D341Med (cell line): ENCODE measurements around the gene SPEN.
"Not testable (repeated sequence)": the region's sequence is repeated elsewhere in the genome, so short reads cannot be mapped to it uniquely, and the experiment has no call there.

ENCODE experiments used
- DNase-seq: peaks from one replicate; pipeline ENCODE4 v3.0.0; 2012; ENCODE audit warnings: low spot score

Gene SPEN

DNA sequence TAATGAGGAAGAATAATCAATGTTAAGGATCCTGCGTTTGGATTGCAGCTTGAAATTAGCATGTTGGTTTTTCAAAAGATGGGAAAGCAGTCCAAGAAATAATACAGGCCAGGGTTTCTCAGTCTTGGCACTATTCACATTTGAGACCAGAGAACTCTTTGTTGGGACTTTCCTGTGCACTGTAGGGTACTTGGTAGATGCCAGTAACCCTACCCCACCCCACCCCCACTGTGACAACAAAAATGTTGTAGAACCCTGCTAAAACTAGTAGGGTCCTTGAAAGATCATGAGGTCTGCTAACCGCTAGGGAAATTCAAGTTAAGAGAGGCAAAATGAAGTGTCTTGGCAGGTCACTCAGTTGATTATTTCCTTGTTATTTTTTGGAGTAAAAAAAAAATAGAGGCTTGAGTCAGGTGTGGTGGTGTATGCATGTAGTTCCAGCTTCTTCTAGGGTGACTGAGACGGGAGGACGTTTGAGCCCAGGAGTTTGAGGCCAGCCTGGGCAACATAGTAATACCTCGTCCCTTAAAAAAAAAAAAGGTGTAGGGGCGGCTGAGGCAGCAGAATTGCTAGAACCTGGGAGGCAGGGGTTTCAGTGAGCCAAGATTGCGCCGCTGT is 53.3 kb downstream of the SPEN start:
- no peak for DNase-seq

DNA sequence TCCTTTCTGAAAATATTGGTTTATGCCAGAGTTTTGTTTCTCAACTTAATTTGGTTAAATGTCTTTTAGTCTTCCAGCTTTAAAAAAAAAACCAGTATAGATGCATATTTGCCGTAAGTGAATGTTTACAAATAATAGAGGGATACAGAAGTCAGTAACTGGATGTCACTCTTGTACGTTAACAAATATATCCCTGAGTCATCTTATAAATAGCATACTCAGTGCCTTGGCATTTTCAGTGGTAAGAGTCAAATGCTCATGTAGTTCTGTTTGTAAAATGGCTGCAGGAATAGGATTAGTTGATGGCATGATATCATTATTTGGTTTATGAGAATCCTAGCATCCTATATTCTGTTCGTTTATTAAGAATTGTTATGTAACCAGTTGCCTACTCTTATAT is 55.4 kb downstream of the SPEN start:
- DNase-seq, result no peak

- DNase-seq, result no peak
Observed at GRCh38 chr1:15908597-15908996, 61.1 kb downstream of the SPEN start.

- no peak for DNase-seq
Observed at GRCh38 chr1:15911141-15911540, 63.6 kb downstream of the SPEN start.

DNA sequence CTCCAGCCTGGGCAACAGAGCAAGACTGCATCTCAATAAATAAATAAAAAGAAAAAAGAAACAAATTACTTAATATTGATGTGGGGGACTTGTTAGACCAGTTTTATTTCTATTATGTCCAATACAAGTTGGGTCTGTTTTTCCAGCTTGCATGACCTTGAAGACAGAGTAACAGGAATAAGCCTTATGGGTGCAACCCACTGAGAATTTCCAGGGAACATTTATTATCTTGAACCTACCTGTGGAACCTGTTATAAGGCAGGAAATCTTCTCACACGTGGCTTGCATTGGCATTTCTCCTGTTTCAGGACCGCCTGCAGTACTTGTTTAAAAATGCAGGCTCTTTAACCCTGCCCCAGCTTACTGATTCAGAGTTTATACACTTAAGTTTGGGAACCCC is 64.4 kb downstream of the SPEN start:
- no peak for DNase-seq

DNA sequence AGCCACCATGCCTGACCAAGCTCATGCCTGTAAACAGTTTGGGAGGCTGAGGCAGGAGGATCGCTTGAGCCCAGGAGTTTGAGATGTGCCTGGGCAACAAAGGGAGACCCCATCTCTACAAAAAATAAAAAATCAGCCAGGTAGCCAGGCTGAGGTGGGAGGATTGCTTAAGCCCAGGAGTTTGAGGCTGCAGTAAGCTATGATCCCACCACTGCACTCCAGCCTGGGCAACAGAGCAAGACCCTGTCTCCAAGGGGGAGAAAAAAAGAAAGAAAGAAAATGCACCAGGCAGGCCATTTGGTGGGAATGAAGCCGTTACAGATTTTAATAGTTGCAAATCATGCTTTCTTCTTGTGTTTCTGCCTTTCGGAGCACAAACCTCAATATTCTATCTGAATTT is 66.1 kb downstream of the SPEN start:
- not testable (repeated sequence) for DNase-seq

DNA sequence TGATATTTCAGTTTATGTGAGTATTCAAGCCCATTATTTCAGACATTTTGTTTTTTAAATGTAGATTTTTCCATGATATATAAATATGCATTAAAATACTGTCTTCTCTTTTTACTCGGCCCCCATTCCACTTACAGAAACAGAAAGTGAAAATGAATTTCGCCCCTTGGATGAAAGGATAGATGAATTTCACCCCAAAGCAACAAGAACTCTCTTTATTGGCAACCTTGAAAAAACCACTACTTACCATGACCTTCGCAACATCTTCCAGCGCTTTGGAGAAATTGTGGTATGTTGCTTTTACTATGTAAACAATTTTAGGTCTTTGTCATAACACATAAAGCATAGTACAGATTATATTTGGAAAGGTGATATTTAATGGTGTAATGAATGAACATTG is 68.5 kb downstream of the SPEN start:
- DNase-seq, result no peak

- DNase-seq, result no peak
Observed at GRCh38 chr1:15916417-15916816, 68.9 kb downstream of the SPEN start.

DNA sequence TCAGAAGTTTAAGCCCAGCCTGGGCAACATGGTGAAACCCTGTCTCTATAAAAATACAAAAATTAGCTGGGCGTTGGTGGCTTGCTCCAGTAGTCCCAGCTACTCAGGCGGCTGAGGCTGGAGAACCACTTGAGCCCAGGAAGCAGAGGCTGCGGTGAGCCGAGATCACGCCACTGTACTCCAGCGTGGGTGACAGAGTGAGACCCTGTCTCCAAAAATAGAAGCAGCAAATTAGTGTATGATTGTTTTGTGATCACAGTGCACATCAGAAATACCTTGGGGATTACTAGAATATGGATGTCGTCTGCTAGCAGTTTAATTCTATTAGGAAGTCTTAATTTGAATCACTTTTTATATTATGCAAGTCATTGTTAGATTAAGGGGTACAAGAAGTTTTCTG is 69.4 kb downstream of the SPEN start:
- no peak for DNase-seq

DNA sequence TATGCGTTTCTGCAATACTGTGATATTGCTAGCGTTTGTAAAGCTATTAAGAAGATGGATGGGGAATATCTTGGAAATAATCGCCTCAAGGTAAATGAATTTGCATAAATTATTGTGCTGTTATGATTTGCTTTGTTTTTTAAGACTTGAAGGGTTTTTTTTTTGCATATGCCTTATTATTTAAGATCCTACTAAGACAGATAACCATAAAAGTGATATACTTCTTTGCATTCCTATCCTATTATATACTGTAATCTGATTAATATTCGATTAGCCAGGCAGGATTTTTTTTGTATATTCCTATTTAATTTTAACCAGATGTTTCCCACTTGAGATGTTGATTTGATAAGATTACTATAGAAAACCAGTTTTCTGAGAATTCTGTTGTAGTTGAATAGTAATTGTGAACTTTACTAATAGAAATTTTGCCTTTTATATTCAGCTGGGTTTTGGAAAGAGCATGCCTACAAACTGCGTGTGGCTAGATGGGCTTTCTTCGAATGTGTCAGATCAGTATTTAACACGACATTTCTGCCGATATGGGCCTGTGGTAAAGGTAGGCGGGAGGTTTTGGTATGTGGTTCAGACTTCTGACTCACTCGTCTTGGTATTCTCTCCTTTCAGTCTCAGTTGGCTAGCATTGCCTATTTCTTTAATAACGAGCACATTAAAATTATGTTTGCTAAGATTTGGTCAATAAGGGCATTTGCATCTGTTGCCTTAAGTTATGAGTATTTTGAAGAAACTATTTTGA is 71.6 kb downstream of the SPEN start:
- DNase-seq, result no peak

- no peak for DNase-seq
Observed at GRCh38 chr1:15923241-15923640, 75.7 kb downstream of the SPEN start.

- DNase-seq, result not testable (repeated sequence)
Observed at GRCh38 chr1:15926448-15926847, 78.9 kb downstream of the SPEN start.

GRCh38 chr1:15928971-15929965 is 81.8 kb downstream of the SPEN start:
- DNase-seq, result no peak

DNA sequence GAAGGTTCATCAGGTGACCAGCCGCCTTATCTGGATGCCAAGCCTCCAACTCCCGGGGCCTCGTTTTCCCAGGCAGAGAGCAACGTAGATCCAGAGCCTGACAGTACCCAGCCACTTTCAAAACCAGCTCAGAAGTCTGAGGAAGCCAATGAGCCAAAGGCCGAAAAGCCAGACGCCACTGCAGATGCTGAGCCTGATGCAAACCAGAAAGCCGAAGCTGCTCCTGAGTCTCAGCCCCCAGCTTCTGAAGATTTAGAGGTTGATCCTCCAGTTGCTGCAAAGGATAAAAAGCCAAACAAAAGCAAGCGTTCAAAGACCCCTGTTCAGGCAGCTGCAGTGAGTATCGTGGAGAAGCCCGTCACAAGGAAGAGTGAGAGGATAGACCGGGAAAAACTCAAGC is 83.9 kb downstream of the SPEN start:
- no peak for DNase-seq

DNA sequence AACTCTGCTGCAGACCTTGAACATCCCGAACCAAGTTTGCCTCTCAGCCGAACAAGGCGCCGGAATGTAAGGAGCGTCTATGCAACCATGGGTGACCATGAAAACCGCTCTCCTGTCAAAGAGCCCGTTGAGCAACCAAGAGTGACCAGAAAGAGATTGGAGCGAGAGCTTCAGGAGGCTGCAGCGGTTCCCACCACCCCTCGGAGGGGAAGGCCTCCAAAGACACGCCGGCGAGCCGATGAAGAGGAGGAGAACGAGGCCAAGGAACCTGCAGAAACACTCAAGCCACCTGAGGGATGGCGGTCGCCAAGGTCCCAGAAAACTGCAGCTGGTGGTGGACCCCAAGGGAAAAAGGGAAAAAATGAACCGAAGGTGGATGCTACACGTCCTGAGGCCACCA is 84.4 kb downstream of the SPEN start:
- no peak for DNase-seq

- DNase-seq, result no peak
Observed at GRCh38 chr1:15932612-15933011, 85.1 kb downstream of the SPEN start.

DNA sequence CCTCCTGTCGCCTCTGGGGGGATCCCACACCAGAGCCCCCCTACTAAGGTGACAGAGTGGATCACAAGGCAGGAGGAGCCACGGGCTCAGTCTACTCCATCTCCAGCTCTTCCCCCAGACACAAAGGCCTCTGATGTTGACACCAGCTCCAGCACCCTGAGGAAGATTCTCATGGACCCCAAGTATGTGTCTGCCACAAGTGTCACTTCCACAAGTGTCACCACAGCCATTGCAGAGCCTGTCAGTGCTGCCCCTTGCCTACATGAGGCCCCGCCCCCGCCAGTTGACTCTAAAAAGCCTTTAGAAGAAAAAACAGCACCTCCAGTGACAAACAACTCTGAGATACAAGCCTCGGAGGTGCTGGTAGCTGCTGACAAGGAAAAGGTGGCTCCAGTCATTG is 86.2 kb downstream of the SPEN start:
- no peak for DNase-seq

GRCh38 chr1:15934211-15935055 is 86.9 kb downstream of the SPEN start:
- no peak for DNase-seq

GRCh38 chr1:15935056-15935950 is 87.8 kb downstream of the SPEN start:
- DNase-seq, result no peak

DNA sequence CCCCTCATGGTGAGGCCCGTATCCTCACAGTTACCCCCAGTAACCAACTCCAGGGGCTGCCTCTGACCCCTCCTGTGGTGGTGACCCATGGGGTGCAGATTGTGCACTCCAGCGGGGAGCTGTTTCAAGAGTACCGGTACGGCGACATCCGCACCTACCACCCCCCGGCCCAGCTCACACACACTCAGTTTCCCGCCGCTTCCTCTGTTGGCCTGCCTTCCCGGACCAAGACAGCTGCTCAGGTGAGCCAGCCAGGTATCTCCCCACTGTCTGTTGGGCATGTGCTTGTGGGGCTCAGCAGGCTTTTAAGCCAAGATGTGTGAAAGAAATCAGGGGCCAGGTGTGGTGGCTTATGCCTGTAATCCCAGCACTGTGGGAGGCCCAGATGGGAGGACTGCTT is 88.5 kb downstream of the SPEN start:
- DNase-seq, result no peak

DNA sequence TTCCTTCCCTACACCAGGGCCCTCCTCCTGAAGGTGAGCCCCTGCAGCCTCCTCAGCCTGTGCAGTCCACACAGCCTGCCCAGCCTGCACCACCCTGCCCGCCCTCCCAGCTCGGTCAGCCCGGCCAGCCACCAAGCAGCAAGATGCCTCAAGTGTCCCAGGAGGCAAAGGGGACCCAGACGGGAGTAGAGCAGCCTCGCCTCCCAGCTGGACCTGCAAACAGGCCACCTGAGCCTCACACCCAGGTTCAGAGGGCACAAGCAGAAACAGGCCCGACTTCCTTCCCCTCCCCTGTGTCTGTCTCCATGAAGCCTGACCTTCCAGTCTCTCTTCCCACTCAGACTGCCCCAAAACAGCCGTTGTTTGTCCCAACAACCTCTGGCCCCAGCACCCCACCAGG is 89.6 kb downstream of the SPEN start:
- no peak for DNase-seq
